Activated T-cell treated with anti-CD3 and anti-CD28 coated beads, Interleukin-2, amount 50 U/mL, for 24 hours (primary cell): ENCODE data around the gene KLHL29.

ENCODE experiments used
- DNase-seq: peaks from one replicate; pipeline ENCODE4 v3.0.0-alpha.2; 2020
- H3K27ac Mint-ChIP-seq: 2 replicates; pipeline ENCODE4 v1.8.0; 2020; ENCODE audit warnings: mild to moderate bottlenecking, mixed read lengths
- H3K27me3 Mint-ChIP-seq: 2 replicates; pipeline ENCODE4 v1.8.0; 2020; ENCODE audit warnings: mixed read lengths
- H3K36me3 Mint-ChIP-seq: 2 replicates; pipeline ENCODE4 v1.8.0; 2020; ENCODE audit warnings: low read depth, mixed read lengths
- H3K4me1 Mint-ChIP-seq: 2 replicates; pipeline ENCODE4 v1.8.0; 2020; ENCODE audit warnings: low read depth, mixed read lengths
- H3K4me3 Mint-ChIP-seq: 2 replicates; pipeline ENCODE4 v1.8.0; 2020; ENCODE audit warnings: mild to moderate bottlenecking, moderate library complexity, mixed read lengths
- H3K9me3 Mint-ChIP-seq: 2 replicates; pipeline ENCODE4 v1.8.0; 2020; ENCODE audit warnings: mixed read lengths

The KLHL29 gene

GRCh38 chr2:23578964-23579671 is 194.1 kb downstream of the KLHL29 start:
- Mint-ChIP-seq H3K27me3 (no peaks in the 10 kb centered on the region), H3K4me3 (no peak overlapping the region), H3K27ac (no peak overlapping the region), H3K9me3 (no peaks in the 10 kb centered on the region), H3K4me1 (no peaks in the 10 kb centered on the region), H3K36me3 (no peaks in the 10 kb centered on the region)
- no peak for DNase-seq

DNA sequence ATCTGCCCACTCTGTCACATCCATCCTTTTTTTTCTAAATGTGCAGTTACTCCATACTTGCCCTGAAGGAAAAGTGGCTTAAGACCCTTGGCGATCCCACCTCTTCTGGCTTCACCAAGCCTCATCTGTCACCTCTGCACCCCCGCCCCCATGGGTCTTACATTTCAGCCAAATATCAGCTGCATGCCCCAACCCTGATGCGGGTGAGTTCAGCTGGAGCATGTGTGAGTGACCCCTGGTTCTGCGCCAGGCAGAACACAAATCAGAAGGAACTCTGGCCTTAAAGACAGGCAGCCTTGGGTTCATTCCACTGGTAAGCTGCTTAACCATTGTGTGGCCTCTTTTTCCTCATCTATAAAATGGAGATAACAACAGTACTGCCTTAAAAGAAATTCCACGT is 194.7 kb downstream of the KLHL29 start:
- H3K36me3 Mint-ChIP-seq: no peaks in the 10 kb centered on the region
- no peaks in the 10 kb centered on the region for H3K9me3 Mint-ChIP-seq
- no peak overlapping the region for H3K27ac Mint-ChIP-seq
- H3K4me3 Mint-ChIP-seq: no peak overlapping the region
- DNase-seq: no peak
- H3K4me1 Mint-ChIP-seq: no peaks in the 10 kb centered on the region
- H3K27me3 Mint-ChIP-seq: no peaks in the 10 kb centered on the region

DNA sequence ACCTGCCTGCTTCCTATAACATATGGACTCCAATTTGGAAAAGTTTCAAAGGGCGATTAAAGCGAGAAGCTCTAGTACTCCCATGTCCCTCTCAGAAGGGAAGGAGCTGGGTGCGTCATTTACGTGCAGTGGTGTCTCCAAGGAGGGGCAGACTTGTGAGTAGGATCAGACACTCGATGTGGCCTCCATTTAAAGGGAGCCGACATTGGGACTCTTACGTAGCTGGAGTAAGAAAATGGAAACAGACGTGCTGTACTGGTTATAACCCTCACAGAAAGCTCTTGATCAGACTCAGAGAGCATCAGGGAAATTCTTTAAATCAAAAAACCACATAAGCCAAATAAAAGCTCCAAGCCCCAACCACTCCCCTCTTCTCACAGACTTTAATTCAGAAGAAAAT is 198.5 kb downstream of the KLHL29 start:
- Mint-ChIP-seq H3K27me3 (no peaks in the 10 kb centered on the region), H3K27ac (no peak overlapping the region), H3K36me3 (no peaks in the 10 kb centered on the region), H3K4me3 (no peak overlapping the region), H3K4me1 (no peaks in the 10 kb centered on the region), H3K9me3 (no peaks in the 10 kb centered on the region)
- no peak for DNase-seq

DNA sequence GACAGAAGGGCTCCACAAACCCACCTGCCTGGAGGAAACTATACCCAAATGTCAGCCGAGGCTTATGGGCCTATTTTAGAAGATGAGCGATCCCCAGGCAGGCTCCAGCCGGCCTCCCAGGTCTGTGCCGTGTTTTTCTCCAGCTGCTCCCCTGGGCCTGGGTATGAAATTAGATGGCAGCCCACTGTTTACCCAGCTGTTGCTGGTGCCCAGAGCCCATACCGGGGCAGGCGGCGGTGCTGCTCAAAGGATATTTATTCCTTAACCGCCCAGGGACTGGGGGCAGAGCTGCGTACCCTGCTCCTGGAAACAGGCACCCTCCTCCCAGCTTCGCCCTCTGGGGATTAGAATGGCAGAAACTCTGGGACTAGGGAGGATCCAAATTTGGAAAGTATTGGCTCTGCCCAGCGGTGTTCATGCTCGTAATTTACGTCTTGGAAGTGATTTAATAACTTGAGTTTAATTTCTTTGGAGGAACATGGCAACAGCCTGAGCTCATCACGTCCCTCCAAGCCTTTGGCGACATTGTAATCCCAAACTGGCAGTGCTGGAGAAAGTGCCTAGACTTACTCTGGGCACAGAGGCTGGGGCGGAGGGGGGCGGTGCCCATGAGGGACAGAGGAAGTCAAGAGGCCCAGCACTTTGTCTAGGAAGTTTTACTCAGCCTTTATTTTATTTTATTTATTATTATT is 199.2 kb downstream of the KLHL29 start:
- no peak for DNase-seq
- no peaks in the 10 kb centered on the region for H3K27me3 Mint-ChIP-seq
- H3K27ac Mint-ChIP-seq: no peak overlapping the region
- H3K36me3 Mint-ChIP-seq: no peaks in the 10 kb centered on the region
- H3K4me3 Mint-ChIP-seq: no peak overlapping the region
- no peaks in the 10 kb centered on the region for H3K9me3 Mint-ChIP-seq
- no peaks in the 10 kb centered on the region for H3K4me1 Mint-ChIP-seq

DNA sequence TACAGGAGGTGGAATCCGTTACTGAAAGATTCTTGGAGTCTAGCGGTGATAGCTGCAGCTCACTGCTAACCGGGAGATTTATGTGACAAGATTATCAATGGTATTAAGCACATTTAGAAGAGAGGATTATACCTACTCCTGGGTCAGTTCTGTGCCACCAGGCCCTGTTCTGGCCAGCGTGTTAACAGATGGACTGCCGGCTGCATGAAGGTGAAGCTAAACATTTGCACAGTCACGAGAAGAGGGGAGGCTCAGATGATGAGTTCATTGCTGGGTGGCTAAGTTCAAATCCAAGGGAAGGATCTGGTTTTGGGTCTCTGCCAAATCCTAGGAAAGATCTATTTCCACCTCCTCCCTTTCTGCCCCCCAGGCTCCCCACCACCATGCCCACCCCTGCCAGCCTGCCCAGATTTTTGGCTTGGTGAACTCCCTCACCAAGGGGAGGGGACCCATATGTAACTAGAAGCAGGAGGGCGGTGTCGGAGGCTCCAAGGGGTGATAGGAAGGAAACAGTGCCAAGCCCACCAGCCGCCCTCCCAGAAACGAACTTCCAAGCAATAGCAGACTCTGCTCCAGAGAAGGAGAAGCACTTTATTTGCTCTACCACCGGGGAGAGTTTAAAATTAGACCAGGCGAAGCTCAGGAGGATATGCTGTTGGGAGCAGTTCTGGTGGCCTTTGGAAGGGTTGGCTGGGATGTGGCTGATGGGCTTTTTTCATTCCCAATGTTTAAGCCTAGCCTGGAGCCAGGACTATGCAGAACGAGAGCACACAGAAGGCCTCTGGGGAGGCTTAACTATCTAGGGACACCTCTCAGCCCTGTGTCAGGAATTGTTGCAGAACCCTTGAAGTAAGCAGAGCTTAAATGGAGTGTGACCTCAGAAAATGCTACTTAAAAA is 200.5 kb downstream of the KLHL29 start:
- no peaks in the 10 kb centered on the region for H3K4me1 Mint-ChIP-seq
- H3K27ac Mint-ChIP-seq: no peak overlapping the region
- no peaks in the 10 kb centered on the region for H3K9me3 Mint-ChIP-seq
- no peak overlapping the region for H3K4me3 Mint-ChIP-seq
- H3K27me3 Mint-ChIP-seq: no peaks in the 10 kb centered on the region
- DNase-seq: no peak
- no peaks in the 10 kb centered on the region for H3K36me3 Mint-ChIP-seq

GRCh38 chr2:23586741-23587306 is 201.8 kb downstream of the KLHL29 start:
- no peak for DNase-seq
- Mint-ChIP-seq H3K27me3 (no peaks in the 10 kb centered on the region), H3K36me3 (no peaks in the 10 kb centered on the region), H3K4me3 (no peak overlapping the region), H3K4me1 (no peaks in the 10 kb centered on the region), H3K9me3 (no peaks in the 10 kb centered on the region), H3K27ac (no peak overlapping the region)

GRCh38 chr2:23587341-23587880 is 202.4 kb downstream of the KLHL29 start:
- Mint-ChIP-seq H3K4me3 (no peak overlapping the region), H3K27me3 (no peaks in the 10 kb centered on the region)

GRCh38 chr2:23588106-23588505 is 203.1 kb downstream of the KLHL29 start:
- H3K4me3 Mint-ChIP-seq: no peak overlapping the region
- H3K27me3 Mint-ChIP-seq: no peaks in the 10 kb centered on the region
- no peaks in the 10 kb centered on the region for H3K36me3 Mint-ChIP-seq
- no peak overlapping the region for H3K27ac Mint-ChIP-seq
- no peaks in the 10 kb centered on the region for H3K9me3 Mint-ChIP-seq
- no peaks in the 10 kb centered on the region for H3K4me1 Mint-ChIP-seq
- no peak for DNase-seq

More at GRCh38 chr2:23587341-23587880, 202.4 kb downstream of the KLHL29 start:
- DNase-seq: no peak
- no peak overlapping the region for H3K27ac Mint-ChIP-seq
- H3K4me1 Mint-ChIP-seq: no peaks in the 10 kb centered on the region
- H3K9me3 Mint-ChIP-seq: no peaks in the 10 kb centered on the region
- H3K36me3 Mint-ChIP-seq: no peaks in the 10 kb centered on the region

GRCh38 chr2:23588508-23589201 is 203.7 kb downstream of the KLHL29 start:
- no peak overlapping the region for H3K4me3 Mint-ChIP-seq
- no peak overlapping the region for H3K27ac Mint-ChIP-seq
- H3K4me1 Mint-ChIP-seq: no peaks in the 10 kb centered on the region
- no peaks in the 10 kb centered on the region for H3K9me3 Mint-ChIP-seq
- no peaks in the 10 kb centered on the region for H3K36me3 Mint-ChIP-seq
- no peak for DNase-seq
- H3K27me3 Mint-ChIP-seq: no peaks in the 10 kb centered on the region

- no peaks in the 10 kb centered on the region for H3K27me3 Mint-ChIP-seq
- no peak overlapping the region for H3K4me3 Mint-ChIP-seq
- no peaks in the 10 kb centered on the region for H3K9me3 Mint-ChIP-seq
- no peak for DNase-seq
- H3K4me1 Mint-ChIP-seq: no peaks in the 10 kb centered on the region
- no peaks in the 10 kb centered on the region for H3K36me3 Mint-ChIP-seq
- no peak overlapping the region for H3K27ac Mint-ChIP-seq
These were observed 204.3 kb downstream of the KLHL29 start for GRCh38 chr2:23589220-23589647.

DNA sequence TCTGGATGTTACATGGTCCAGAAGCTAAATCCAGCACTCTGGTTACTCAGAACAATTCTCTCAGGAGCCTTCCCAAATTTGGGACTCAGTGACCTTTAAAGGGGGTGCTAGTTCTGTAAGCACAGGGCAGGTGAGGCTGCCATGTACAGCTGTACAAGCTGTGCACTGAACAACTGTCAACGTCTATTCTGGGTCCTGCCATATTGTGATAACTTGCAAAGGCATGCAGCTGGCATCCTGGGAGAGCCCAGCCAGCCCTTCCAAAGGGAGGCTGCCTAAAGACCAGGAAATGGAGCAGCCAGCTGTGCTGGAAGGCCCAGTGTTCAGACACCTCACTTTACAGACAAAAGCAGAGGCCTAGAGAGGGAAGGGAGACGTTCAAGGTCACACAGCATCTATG is 204.8 kb downstream of the KLHL29 start:
- Mint-ChIP-seq H3K4me3 (no peak overlapping the region), H3K36me3 (no peaks in the 10 kb centered on the region), H3K27me3 (no peaks in the 10 kb centered on the region), H3K4me1 (no peaks in the 10 kb centered on the region), H3K9me3 (no peaks in the 10 kb centered on the region), H3K27ac (no peak overlapping the region)
- no peak for DNase-seq

GRCh38 chr2:23590241-23590869 is 205.4 kb downstream of the KLHL29 start:
- no peaks in the 10 kb centered on the region for H3K9me3 Mint-ChIP-seq
- DNase-seq: no peak
- no peak overlapping the region for H3K4me3 Mint-ChIP-seq

DNA sequence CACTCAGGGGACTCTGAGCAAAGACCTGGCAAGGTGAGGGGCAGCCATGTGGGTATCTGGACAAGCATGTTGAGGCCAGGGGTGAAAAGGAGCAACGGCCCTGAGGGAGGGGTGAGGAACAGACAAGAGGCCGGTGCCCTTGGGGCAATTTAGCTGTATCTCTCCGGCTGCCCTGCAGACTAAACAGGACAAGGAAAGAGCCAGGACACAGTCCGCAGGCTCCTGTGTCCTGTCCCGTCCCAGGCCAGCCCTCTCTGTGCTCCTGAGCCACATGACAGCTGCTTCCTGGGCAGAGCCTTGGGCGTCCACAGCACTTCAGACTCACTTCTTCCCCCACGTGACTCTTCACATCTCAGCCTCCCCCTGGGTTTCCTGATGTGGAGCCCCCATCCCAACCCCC is 206.1 kb downstream of the KLHL29 start:
- DNase-seq: no peak

More at GRCh38 chr2:23590241-23590869, 205.4 kb downstream of the KLHL29 start:
- no peak overlapping the region for H3K27ac Mint-ChIP-seq
- no peaks in the 10 kb centered on the region for H3K4me1 Mint-ChIP-seq
- no peaks in the 10 kb centered on the region for H3K27me3 Mint-ChIP-seq
- no peaks in the 10 kb centered on the region for H3K36me3 Mint-ChIP-seq

More for the DNA sequence above, 206.1 kb downstream of the KLHL29 start:
- Mint-ChIP-seq H3K9me3 (no peaks in the 10 kb centered on the region), H3K4me3 (no peak overlapping the region), H3K36me3 (no peaks in the 10 kb centered on the region), H3K4me1 (no peaks in the 10 kb centered on the region), H3K27ac (no peak overlapping the region), H3K27me3 (no peaks in the 10 kb centered on the region)
